SW480 (cell line): ENCODE data around the gene PODXL.
"Not testable (repeated sequence)": the region's sequence is repeated elsewhere in the genome, so short reads cannot be mapped to it uniquely, and the experiment has no call there.

Experiments
- DNase-seq: peaks from one replicate; pipeline ENCODE4 v3.0.0-alpha.2; 2016; ENCODE audit warnings: low spot score

The PODXL gene

DNA sequence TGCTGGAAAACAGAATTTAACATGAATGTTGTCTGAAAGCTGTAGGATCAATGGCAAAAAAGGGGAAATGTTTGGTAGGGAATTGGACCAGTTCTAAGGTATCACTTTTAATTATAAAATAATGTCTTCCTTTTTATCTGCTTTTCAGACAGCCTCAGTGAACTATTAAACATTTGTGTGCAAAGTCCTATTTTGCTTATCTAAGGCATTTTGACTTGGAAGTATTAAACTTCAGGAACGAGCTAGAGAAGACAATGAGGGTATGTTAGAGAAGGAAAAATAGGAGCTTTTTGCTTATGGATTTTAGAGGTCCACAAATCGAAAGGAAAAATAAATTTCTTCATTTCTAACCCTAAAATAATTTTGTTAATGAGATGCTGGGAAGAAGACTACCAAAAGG, 63.3 kb downstream of the PODXL start:
- DNase-seq, result no peak

DNA sequence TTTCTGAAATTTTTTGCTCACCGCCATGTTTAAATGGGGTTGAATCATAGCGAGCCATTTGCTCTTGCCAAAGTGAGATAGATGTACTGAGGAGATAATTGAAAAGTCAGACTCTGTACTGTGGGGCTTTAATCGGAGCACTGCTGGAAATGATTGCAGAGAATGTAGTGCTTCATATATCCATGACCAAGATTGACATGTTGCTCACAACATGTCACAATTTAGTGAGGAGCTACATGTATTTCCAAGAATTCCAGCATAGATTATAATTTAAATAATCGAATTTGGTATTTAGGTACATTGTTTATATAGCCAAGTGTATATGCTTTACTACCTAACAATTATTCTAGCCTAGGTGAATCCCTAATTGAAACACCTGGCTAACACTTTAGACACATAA, 66.5 kb downstream of the PODXL start:
- DNase-seq, result no peak

- DNase-seq, result no peak
Measured at GRCh38 chr7:131489196-131489595, 67.2 kb downstream of the PODXL start.

DNA sequence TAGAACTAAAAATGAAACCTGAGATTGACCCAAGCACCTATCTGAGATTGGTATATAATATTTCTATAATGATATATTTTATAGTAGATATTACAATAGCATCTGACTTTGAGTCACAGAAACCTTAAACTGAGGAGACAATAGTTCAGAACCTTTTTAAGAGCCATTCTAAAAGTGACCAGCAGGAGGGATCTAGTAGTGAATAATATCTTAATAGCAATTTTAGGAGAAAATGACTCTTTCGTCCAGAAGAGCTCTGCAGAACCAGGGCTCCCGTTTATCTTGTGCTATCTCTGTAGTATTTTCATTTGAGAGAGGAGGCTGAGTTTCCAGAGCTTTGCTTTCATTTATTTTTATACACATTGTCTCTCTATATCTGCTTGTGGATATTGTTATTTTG, 68.1 kb downstream of the PODXL start:
- DNase-seq, result no peak

DNA sequence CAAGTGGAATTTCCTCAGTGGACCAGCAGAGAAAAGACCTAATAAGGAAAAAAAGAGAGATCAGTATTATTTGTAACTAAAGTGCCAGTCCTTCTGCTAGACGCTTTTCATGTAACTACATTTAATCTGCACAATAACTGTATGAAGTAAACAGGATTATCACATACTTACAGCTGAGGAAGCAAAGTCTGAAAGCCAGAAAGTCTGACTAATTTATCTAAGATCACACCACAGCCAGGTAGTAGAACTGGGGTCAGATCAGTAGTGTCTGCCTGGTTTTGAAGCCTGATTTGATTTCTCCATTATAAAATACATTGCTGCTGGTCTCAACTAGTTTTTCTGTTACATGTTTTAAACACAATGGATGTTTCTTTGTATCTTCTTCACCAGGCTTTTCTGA, 69.2 kb downstream of the PODXL start:
- no peak for DNase-seq

- no peak for DNase-seq
Measured at GRCh38 chr7:131486346-131486745, 70.1 kb downstream of the PODXL start.

DNA sequence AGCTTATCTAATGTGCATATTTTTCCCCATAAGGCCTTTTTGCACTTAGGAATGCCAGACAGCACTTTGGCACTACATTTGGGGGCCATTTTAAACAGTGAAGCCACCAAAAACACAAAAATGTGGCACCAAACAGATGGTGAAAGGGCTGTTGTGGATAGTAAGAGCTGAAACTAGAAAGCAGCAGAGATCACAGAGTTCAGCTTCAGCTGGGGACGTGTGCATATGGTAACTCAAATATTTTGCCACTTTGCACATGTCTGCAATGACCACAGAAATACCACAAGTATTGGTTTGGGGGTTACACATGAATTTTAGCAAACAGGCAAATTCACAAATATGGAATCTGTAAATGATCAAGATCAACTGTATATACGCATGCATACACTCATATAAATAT, 72.8 kb downstream of the PODXL start:
- DNase-seq, result no peak

GRCh38 chr7:131482800-131483199, 73.6 kb downstream of the PODXL start:
- DNase-seq, result no peak

- DNase-seq, result no peak
Measured at GRCh38 chr7:131480384-131481315, 75.8 kb downstream of the PODXL start.

DNA sequence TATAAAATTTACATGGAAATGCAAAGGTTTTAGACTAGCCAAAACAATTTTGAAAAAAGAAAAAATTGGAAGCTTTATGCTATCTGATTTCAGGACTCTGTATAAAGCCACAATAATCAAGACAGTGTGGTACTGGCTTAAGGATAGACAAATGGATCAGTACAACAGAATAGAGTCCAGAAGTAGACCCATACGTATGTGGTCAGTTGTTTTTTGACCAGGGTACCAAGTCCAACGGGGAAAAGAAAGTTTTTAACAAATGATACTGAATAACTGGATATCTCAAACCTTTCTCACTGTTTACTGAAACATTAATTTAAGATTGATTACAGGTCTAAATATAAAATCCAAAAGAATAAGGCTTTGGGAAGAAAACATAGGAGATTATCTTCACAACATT, 79.7 kb downstream of the PODXL start:
- DNase-seq, result no peak

DNA sequence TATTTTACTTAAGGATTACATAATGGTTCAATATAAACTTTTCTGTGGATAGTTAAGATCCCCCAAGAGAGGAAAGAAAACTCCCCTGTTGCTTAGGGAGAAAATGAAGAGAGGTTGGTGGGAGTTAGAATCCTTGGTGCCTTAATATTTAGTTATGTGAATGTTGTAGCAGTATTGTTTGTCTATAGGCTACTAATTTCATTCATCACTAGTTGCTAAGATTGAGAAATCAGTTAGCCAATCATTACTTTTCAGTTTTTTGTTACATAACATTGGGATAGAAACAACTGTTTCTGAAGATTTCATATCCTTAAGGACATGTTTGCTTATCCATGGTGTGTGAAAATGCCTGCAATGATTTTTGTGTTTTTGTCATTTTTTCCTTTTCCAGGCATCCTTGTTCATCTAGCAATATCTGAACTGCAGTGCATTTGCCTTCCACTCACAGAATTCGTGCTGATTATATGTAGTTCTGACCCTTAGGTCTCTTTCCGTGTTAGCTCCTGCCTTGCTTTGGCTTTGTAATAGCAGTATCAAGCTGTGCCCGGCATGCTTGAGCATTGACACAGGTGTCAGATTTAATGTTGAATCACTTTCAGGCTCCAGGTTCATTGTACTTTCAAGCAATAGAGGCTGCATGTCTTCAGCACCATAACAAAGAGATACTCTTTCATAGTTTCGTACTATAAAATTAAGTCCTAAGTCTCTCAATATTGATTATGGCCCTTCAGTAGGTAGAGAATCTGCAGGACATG, 85.0 kb downstream of the PODXL start:
- no peak for DNase-seq

- DNase-seq, result no peak
Measured at GRCh38 chr7:131467788-131468187, 88.6 kb downstream of the PODXL start.

- no peak for DNase-seq
Measured at GRCh38 chr7:131466735-131467365, 89.6 kb downstream of the PODXL start.

DNA sequence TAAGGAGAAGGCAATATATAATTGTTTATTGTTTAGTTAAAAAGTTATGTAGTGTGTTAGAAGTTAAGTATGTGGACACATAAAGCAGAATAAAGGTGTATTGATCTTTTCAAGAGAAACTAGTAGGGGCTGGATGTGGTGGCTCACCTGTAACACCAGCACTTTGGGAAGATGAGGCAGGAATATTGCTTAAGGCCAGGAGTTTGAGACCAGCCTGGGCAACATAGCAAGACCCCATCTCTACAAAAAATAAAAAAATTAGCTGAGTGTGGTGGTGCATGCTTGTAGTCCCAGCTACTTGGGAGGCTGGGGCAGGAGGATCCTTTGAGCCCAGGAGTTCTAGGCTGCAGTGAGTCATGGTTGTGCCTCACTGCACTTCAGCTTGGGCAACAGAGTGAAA, 93.7 kb downstream of the PODXL start:
- not testable (repeated sequence) for DNase-seq

DNA sequence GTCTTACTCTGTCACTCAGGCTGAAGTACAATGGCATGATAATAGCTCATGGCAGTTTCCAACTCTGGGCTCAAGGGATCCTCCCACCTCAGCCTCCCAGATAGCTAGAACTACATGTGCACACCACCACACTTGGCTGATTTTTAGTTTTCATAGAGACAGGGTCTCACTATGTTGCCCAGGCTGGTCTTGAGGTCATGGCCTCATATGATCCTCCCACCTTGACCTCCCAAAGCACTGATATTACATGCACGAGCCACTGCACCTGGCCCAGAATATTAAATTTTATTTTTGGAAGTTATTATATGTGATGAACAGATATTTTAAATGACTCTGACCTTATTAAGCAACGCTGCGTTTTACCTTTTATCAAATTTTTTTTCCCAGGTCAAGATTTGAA, 94.4 kb downstream of the PODXL start:
- no peak for DNase-seq

DNA sequence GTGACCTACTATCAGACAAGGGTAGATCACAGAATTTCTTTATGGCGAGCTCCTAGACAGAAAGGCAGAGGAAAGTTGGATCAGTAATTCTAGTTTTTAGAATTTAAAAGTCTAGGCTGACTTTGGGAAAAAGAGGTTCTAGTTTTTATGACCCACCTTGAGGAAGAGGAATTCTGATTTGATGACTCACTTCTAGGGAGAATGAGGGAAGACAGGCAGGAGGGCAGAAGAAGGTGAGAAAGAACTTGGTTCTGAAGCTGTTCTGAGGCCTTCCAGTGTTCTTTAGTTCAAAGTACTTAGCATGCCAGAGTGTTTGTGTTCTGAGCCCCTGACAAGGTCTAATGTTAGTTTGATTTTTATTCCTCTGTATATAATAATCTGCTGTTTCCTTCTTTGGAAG, 97.2 kb downstream of the PODXL start:
- DNase-seq, result peak; percentile 6

DNA sequence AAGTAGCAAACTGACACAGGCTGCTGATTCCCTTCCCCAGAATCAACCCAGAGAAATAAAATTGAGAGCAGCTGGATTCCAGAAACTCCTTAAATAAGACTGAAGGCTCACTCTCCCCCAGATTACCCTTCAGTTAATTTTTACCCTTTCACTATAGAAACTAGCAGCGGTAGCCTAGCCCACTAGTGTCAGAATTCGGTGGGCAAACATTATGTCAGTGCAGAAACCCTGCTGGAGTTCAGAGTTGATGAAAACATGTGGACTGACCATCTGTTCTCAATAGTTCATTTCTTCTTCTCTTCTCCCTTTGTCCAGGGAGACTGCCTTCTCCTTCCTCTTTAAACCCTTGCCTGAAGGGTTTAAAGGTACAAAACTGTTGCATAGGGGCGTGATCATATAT, 100.1 kb downstream of the PODXL start:
- DNase-seq, result no peak

DNA sequence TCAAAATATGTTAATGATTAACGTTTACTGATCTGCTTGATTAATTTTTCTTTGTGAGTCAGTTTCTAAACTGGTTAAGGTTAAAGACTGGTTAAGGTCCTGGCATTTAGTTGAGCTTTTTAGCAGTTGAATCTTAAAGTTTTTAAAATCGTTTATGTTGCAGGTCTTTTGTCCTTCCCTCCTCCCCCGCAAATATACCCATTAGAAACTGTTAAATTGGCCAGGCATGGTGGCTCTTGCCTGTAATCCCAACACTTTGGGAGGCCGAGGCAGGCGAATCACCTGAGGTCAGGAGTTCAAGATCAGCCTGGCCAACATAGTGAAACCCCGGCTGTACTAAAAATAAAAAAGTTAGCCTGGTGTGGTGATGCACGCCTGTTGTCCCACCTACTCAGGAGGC, 100.9 kb downstream of the PODXL start:
- DNase-seq, result no peak

GRCh38 chr7:131455001-131455400, 101.4 kb downstream of the PODXL start:
- DNase-seq, result no peak

GRCh38 chr7:131454498-131454897, 101.9 kb downstream of the PODXL start:
- no peak for DNase-seq
